ENCODE data around the gene RNASE13. TPM values are rescaled to one million over a fixed set of nuclear protein-coding genes. Genes with fewer than 3 reads are reported as not detected.

RNASE13 gene
- total RNA-seq, 2 experiments from 2014 or later = not detected

DNA sequence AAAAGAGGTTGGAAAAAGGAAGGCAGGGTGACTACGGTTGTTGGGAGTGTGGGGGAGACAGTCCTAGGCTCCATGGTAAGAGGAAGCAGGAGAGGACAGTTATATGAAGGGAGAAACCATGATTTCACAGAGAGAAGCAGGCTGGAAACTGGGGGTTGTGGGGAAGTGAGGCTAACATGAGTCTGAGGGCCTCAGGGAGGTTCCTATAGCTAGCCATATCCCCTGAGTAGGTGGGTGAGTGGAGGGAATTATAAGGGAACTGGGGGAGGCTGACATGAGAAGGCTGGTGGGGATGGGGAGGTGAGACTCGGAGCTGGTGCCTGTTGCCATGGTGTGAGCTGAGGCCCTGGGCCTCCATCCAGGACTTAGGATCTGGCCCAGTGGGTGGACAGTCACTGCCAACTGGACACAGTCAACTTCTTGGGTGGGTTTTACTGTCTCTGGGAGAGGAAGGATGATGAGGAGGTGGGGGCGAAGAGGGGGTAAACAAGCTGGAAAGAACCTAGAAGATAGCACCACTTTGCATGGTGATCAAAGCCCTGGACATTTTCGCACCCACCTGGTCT, 1.4 kb downstream of the RNASE13 start:
- CTCF ChIA-PET = interaction anchor here (1.1 to 2.0 kb wide), 6 partner anchors 11 to 71 kb away, joined by 3 to 8 read pairs (median 6); no protein-coding TSS in a partner anchor
- H3K27ac Mint-ChIP-seq = no peak overlapping the region
- H3K9me3 Mint-ChIP-seq = no peaks in the 10 kb centered on the region
- H3K4me1 Mint-ChIP-seq = no peaks in the 10 kb centered on the region
- no peaks in the 10 kb centered on the region for H3K36me3 Mint-ChIP-seq (ENCODE audit: low read depth)
- no peak for DNase-seq
- H3K4me3 Mint-ChIP-seq = no peak overlapping the region
- POLR2A ChIA-PET = no interaction called here
- peaks cover 8% of the 10 kb centered on the region for H3K27me3 Mint-ChIP-seq

DNA sequence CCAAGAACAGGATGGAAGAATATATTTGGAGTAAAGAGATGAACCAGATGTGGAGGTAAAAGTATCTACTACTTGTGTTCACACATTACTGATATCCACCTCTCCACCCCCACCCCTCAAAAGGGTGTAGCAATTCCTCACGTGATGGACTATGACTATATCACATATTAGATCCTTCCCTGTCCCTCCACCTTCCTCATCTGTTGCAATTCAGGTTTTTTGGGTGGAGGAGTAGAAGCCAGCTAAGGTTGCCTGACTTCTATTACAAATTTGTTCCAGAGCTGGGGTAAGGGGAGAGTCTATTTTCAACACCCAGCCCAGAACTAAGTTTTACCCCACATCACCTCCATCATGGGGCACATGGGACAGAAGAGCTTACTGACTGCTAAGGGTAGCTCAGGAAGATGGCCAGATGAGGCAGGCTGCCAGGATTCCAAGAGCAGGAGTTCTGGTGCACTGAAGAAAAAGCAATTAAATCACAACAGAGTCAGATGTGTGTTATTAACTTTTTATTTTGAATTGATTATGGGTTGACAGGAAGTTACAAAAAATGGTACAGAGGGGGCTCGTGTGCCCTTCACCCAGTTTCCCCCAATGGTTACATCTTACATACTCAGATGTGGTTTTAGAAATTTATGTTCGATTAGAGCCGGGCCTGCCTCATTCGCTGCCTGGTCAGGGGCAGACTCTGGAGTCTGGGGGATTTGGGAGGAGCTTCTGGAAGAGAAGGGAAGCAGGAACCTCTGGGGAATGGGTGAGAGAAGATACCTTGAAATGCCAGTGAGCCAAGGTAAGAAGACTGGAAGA, 2.1 kb downstream of the RNASE13 start:
- H3K27me3 Mint-ChIP-seq = peaks cover 7% of the 10 kb centered on the region
- H3K27ac Mint-ChIP-seq = no peak overlapping the region
- DNase-seq = no peak
- ChIA-PET CTCF (interaction anchor here (0.9 to 2.0 kb wide), 8 partner anchors 11 to 71 kb away, joined by 3 to 8 read pairs (median 6); no protein-coding TSS in a partner anchor), POLR2A (no interaction called here)
- H3K36me3 Mint-ChIP-seq (ENCODE audit: low read depth) = no peaks in the 10 kb centered on the region
- H3K4me3 Mint-ChIP-seq = no peak overlapping the region
- H3K9me3 Mint-ChIP-seq = no peaks in the 10 kb centered on the region
- no peaks in the 10 kb centered on the region for H3K4me1 Mint-ChIP-seq

GRCh38 chr14:21030531-21030930, 4.1 kb downstream of the RNASE13 start:
- peaks cover 11% of the 10 kb centered on the region for H3K27me3 Mint-ChIP-seq
- CTCF ChIA-PET = interaction anchor here (1.0 to 1.2 kb wide), 2 partner anchors 9 to 38 kb away, joined by 3 to 4 read pairs; no protein-coding TSS in a partner anchor
- POLR2A ChIA-PET = no interaction called here
- H3K36me3 Mint-ChIP-seq (ENCODE audit: low read depth) = no peaks in the 10 kb centered on the region
- no peak for DNase-seq
- no peak overlapping the region for H3K27ac Mint-ChIP-seq
- H3K4me1 Mint-ChIP-seq = no peaks in the 10 kb centered on the region
- H3K4me3 Mint-ChIP-seq = no peak overlapping the region
- H3K9me3 Mint-ChIP-seq = no peaks in the 10 kb centered on the region

- peaks cover 12% of the 10 kb centered on the region for H3K27me3 Mint-ChIP-seq
- no peak within 1 kb of the TSS for H3K4me3 Mint-ChIP-seq
- POLR2A ChIA-PET = no interaction called here
- CTCF ChIA-PET = interaction anchor here (0.6 to 1.2 kb wide), 3 partner anchors 10 to 465 kb away, joined by 3 to 4 read pairs (median 3); no protein-coding TSS in a partner anchor
- H3K36me3 Mint-ChIP-seq (ENCODE audit: low read depth) = no peaks in the 10 kb centered on the region
- peaks cover 2% of the 10 kb centered on the region for H3K4me1 Mint-ChIP-seq
- H3K9me3 Mint-ChIP-seq = no peaks in the 10 kb centered on the region
- no peak within 1 kb of the TSS for H3K27ac Mint-ChIP-seq
- DNase-seq = no peak
These were observed 4.7 kb downstream of the RNASE13 start, which contains the start of gene TPPP2 for GRCh38 chr14:21029917-21030316. TSS of gene TPPP2 (plus strand) at chr14:21030217. CDS start at chr14:21030582, 365 bp downstream.

GRCh38 chr14:21026988-21027315, 7.7 kb downstream of the RNASE13 start:
- Mint-ChIP-seq H3K27me3 (peaks cover 26% of the 10 kb centered on the region), H3K4me1 (peaks cover 14% of the 10 kb centered on the region), H3K27ac (no peak overlapping the region), H3K4me3 (no peak overlapping the region), H3K9me3 (no peaks in the 10 kb centered on the region), H3K36me3 (ENCODE audit: low read depth) (no peaks in the 10 kb centered on the region)
- POLR2A ChIA-PET = no interaction called here
- CTCF ChIA-PET = interaction anchor here (0.6 to 1.7 kb wide), 5 partner anchors 11 to 76 kb away, joined by 3 to 9 read pairs (median 3); no protein-coding TSS in a partner anchor
- DNase-seq = no peak

DNA sequence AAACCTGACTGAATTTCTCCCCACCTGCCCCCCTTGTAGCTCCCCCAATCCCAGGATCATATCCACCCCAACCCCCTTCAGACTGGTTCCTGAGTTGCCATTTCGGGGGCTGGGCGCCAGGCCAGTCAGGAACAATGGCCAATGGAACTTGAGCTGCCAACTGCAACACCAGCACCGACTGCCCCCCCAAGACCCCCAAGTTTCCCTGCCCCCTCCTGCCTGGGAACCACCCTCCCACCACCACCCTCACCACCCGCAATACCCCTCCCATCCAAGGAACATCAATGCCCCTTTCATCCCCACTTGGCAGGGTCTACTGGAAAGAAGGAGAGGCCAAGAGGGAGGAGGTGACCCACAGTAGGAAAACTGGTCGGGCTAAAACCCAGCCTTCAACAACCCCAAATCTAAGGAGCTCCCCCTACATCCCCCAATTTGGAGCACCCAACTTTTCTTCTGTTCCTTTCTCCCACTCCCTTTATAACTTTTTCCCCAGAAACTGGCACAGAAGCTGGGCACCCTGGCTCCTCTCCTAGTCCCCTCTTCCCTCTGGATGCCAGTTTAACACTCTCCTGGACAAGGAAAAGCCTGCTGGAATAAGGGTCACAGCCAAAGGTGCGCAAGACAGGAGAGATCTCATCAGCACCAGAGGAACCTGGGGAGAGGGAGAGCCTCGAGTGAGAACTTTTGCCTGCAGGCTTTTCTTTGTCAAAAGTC, 8.2 kb downstream of the RNASE13 start:
- Mint-ChIP-seq H3K27ac (peak overlapping the region; percentile 41), H3K4me1 (peaks cover 14% of the 10 kb centered on the region), H3K9me3 (no peaks in the 10 kb centered on the region), H3K27me3 (peaks cover 26% of the 10 kb centered on the region), H3K36me3 (ENCODE audit: low read depth) (no peaks in the 10 kb centered on the region), H3K4me3 (no peak overlapping the region)
- CTCF ChIA-PET = interaction anchor here (0.6 to 1.7 kb wide), 5 partner anchors 10 to 77 kb away, joined by 3 to 9 read pairs (median 3); no protein-coding TSS in a partner anchor
- POLR2A ChIA-PET = no interaction called here
- DNase-seq = no peak

DNA sequence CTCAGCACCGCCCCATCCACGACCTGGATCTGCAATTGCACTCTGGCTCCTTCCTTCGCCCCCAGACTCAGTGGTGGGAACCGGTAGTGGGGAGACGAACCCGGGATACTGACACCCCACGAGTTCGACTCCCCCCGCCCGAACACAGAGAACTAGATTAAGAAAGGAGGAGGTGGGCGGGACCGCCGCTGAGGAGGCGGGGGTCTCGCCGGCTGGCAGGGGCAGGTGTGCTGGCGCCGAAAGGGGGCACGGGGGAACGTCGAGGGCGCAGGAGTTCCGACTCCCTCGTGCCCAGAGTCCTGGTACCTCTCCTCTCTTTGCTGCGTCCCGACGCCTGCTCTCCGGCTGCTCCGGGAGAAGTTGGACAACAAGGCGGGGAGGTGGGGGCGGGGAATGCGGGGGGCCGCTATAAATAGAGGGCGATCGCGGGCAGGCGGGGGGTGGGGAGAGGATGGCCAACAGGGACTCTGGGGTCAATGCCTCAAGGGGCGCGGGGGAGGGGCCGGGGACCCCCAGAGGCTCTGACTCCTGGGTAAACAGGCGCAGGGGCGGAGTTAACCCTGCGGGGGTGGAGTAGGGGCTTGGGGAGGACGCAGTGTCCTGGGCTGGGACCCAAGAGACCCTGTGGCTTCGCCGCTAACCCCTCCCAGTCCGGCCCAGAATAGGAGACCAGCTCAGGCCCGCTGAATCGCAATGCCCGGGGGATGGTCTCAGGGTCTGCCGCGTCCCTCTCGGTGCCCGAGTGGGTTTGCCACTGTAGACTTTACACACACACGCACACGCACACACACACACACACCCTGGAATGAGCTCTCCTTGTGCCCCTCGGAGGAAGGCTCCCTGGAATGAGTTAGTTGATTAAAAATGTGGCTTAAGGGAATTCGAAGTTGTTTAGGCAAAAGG, 9.0 kb downstream of the RNASE13 start:
- H3K27me3 Mint-ChIP-seq = peaks cover 26% of the 10 kb centered on the region
- H3K27ac Mint-ChIP-seq = no peak overlapping the region
- no peaks in the 10 kb centered on the region for H3K36me3 Mint-ChIP-seq (ENCODE audit: low read depth)
- H3K4me3 Mint-ChIP-seq = peak overlapping the region; percentile 72
- H3K4me1 Mint-ChIP-seq = peaks cover 14% of the 10 kb centered on the region
- CTCF ChIA-PET = interaction anchor here (1.3 to 1.7 kb wide), 4 partner anchors 9 to 67 kb away, joined by 3 to 9 read pairs (median 4); no protein-coding TSS in a partner anchor
- POLR2A ChIA-PET = no interaction called here
- DNase-seq = no peak
- H3K9me3 Mint-ChIP-seq = no peaks in the 10 kb centered on the region

GRCh38 chr14:21024585-21025370, 9.8 kb downstream of the RNASE13 start, which contains the start of gene NDRG2:
TSS of gene NDRG2 (minus strand) at chr14:21025061. CDS start at chr14:21023315, 1,746 bp downstream.
- ChIA-PET POLR2A (no interaction called here), CTCF (interaction anchor here (0.5 to 0.9 kb wide), 2 partner anchors 68 to 191 kb away, joined by 3 read pairs; no protein-coding TSS in a partner anchor)
- Mint-ChIP-seq H3K27me3 (peaks cover 24% of the 10 kb centered on the region), H3K36me3 (ENCODE audit: low read depth) (no peaks in the 10 kb centered on the region), H3K27ac (peak within 1 kb of the TSS; percentile 60), H3K9me3 (no peaks in the 10 kb centered on the region), H3K4me3 (peak within 1 kb of the TSS; percentile 72), H3K4me1 (peaks cover 14% of the 10 kb centered on the region)
- peak; percentile 76 for DNase-seq

GRCh38 chr14:21023817-21024584, 10.6 kb downstream of the RNASE13 start:
- ChIA-PET CTCF (interaction anchor here (0.9 to 5.0 kb wide), 5 partner anchors 9 to 80 kb away, joined by 3 to 17 read pairs (median 3); partner anchors contain the start of gene SLC39A2), POLR2A (no interaction called here)
- Mint-ChIP-seq H3K9me3 (no peaks in the 10 kb centered on the region), H3K36me3 (ENCODE audit: low read depth) (peaks cover 3% of the 10 kb centered on the region), H3K4me3 (peak overlapping the region; percentile 72), H3K4me1 (peaks cover 14% of the 10 kb centered on the region), H3K27me3 (peaks cover 24% of the 10 kb centered on the region), H3K27ac (peak overlapping the region; percentile 60)
- no peak for DNase-seq

DNA sequence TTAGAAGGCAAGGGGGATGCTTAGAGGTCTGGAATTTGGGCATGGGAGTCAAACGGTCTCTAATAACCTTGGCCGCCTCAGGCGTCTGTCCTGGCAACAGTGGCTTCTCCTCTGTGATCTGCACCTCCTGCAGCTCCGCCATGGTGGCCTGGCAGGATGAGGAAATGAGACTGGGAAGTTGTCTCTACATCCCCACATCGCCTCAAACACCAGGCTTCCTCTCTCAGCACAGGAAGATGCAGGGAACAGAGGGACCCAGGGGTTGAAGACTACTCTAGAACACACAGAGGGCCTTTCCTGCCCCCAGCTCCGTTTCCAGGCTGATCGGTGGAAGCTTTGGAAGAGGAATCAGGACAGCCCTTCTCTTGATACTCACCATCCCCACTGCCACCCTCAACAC, 11.4 kb downstream of the RNASE13 start:
- peaks cover 3% of the 10 kb centered on the region for H3K36me3 Mint-ChIP-seq (ENCODE audit: low read depth)
- ChIA-PET CTCF (interaction anchor here (0.9 to 5.0 kb wide), 6 partner anchors 8 to 81 kb away, joined by 3 to 17 read pairs (median 3); partner anchors contain the start of gene SLC39A2), POLR2A (no interaction called here)
- DNase-seq = no peak
- H3K4me3 Mint-ChIP-seq = no peak overlapping the region
- peaks cover 24% of the 10 kb centered on the region for H3K27me3 Mint-ChIP-seq
- no peaks in the 10 kb centered on the region for H3K9me3 Mint-ChIP-seq
- H3K27ac Mint-ChIP-seq = no peak overlapping the region
- H3K4me1 Mint-ChIP-seq = peaks cover 14% of the 10 kb centered on the region

DNA sequence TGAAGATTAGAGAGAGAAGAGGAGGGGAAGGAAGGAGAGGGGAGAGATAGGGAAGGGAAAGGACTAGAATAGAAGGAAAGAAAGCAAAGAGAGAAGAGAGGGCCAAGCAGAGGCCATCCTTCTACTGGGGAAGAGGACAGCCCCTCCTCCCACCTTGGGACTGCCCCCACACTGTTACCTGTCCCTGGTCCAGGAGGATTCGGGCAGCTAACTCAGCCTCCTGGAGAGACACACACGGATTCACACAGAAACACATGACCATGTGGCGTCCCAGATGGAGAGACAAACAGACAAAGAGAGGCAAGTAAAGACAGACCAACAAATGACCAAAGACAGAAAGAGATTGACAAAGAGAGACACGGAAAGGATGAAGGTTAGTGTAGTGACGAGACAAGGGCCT, 11.9 kb downstream of the RNASE13 start:
- H3K4me3 Mint-ChIP-seq = peak overlapping the region; percentile 1
- POLR2A ChIA-PET = no interaction called here

More for the DNA sequence above, 11.9 kb downstream of the RNASE13 start:
- no peak for DNase-seq
- H3K9me3 Mint-ChIP-seq = no peaks in the 10 kb centered on the region
- CTCF ChIA-PET = interaction anchor here (0.9 to 5.0 kb wide), 5 partner anchors 8 to 82 kb away, joined by 3 to 17 read pairs (median 3); partner anchors contain the start of gene SLC39A2
- H3K27ac Mint-ChIP-seq = peak overlapping the region; percentile 6
- peaks cover 24% of the 10 kb centered on the region for H3K27me3 Mint-ChIP-seq
- H3K4me1 Mint-ChIP-seq = peaks cover 14% of the 10 kb centered on the region
- H3K36me3 Mint-ChIP-seq (ENCODE audit: low read depth) = peaks cover 3% of the 10 kb centered on the region

Measured in activated CD4-positive, alpha-beta T cell treated with anti-CD3 and anti-CD28 coated beads, Interleukin-2, amount 10 ng/mL, durations not matched to agents 7 days and 5 days (primary cell).